ENCODE data around the gene ADAMTS7.

ADAMTS7 gene

GRCh38 chr15:78715434-78715833, 95.8 kb downstream of the ADAMTS7 start:
- no peak for ATAC-seq
- no peak for TF ChIP-seq RARB (CRISPR knock-in tag; IDR thresholded peaks at IDR 0.05)
- no peak for TF ChIP-seq CSDC2 (CRISPR knock-in tag; IDR thresholded peaks at IDR 0.05)
- TF ChIP-seq ZNF8 (CRISPR knock-in tag; IDR thresholded peaks at IDR 0.05) = no peak

GRCh38 chr15:78714890-78715289, 96.4 kb downstream of the ADAMTS7 start:
- TF ChIP-seq ESRRG (CRISPR knock-in tag; IDR thresholded peaks at IDR 0.05) (no peak), RARB (CRISPR knock-in tag; IDR thresholded peaks at IDR 0.05) (no peak), ISL1 (CRISPR knock-in tag; IDR thresholded peaks at IDR 0.05) (no peak), TOX (CRISPR knock-in tag; IDR thresholded peaks at IDR 0.05; ENCODE audit: borderline replicate concordance) (no peak), CREB5 (CRISPR knock-in tag; IDR thresholded peaks at IDR 0.05; ENCODE audit: low read depth) (no peak), PATZ1 (CRISPR knock-in tag; IDR thresholded peaks at IDR 0.05; ENCODE audit: borderline replicate concordance) (no peak), GLIS3 (CRISPR knock-in tag; IDR thresholded peaks at IDR 0.05) (no peak), ZNF8 (CRISPR knock-in tag; IDR thresholded peaks at IDR 0.05) (no peak), PPARA (CRISPR knock-in tag; IDR thresholded peaks at IDR 0.05; ENCODE audit: borderline replicate concordance) (no peak), ZC3H10 (CRISPR knock-in tag; IDR thresholded peaks at IDR 0.05) (no peak)
- ATAC-seq = no peak

GRCh38 chr15:78712797-78713515, 98.3 kb downstream of the ADAMTS7 start:
- TF ChIP-seq BACH2 (CRISPR knock-in tag; IDR thresholded peaks at IDR 0.05; ENCODE audit: borderline replicate concordance) (no peak), ESRRG (CRISPR knock-in tag; IDR thresholded peaks at IDR 0.05) (no peak), CSDC2 (CRISPR knock-in tag; IDR thresholded peaks at IDR 0.05) (no peak), ZC3H10 (CRISPR knock-in tag; IDR thresholded peaks at IDR 0.05) (no peak), ZNF8 (CRISPR knock-in tag; IDR thresholded peaks at IDR 0.05) (no peak)
- no peak for ATAC-seq

GRCh38 chr15:78711638-78712037, 99.6 kb downstream of the ADAMTS7 start:
- ATAC-seq = no peak
- TF ChIP-seq BACH2 (CRISPR knock-in tag; IDR thresholded peaks at IDR 0.05; ENCODE audit: borderline replicate concordance) (no peak), GLIS3 (CRISPR knock-in tag; IDR thresholded peaks at IDR 0.05) (no peak), ZNF565 (CRISPR knock-in tag; conservative IDR thresholded peaks at IDR 0.05; ENCODE audit: low read depth) (no peak), ESRRG (CRISPR knock-in tag; IDR thresholded peaks at IDR 0.05) (no peak), ZC3H10 (CRISPR knock-in tag; IDR thresholded peaks at IDR 0.05) (no peak), CSDC2 (CRISPR knock-in tag; IDR thresholded peaks at IDR 0.05) (no peak), CREB5 (CRISPR knock-in tag; IDR thresholded peaks at IDR 0.05; ENCODE audit: low read depth) (no peak), RARB (CRISPR knock-in tag; IDR thresholded peaks at IDR 0.05) (no peak), PATZ1 (CRISPR knock-in tag; IDR thresholded peaks at IDR 0.05; ENCODE audit: borderline replicate concordance) (no peak), ZNF70 (CRISPR knock-in tag; IDR thresholded peaks at IDR 0.05) (no peak), ZNF8 (CRISPR knock-in tag; IDR thresholded peaks at IDR 0.05) (no peak), CSRNP3 (CRISPR knock-in tag; IDR thresholded peaks at IDR 0.05) (no peak), TCF4 (CRISPR knock-in tag; IDR thresholded peaks at IDR 0.05; ENCODE audit: borderline replicate concordance) (no peak), ZFP3 (CRISPR knock-in tag; IDR thresholded peaks at IDR 0.05) (no peak), SNAI2 (CRISPR knock-in tag; IDR thresholded peaks at IDR 0.05) (no peak), ISL1 (CRISPR knock-in tag; IDR thresholded peaks at IDR 0.05) (no peak), TOX (CRISPR knock-in tag; IDR thresholded peaks at IDR 0.05; ENCODE audit: borderline replicate concordance) (no peak)

All from SK-N-SH treated with all-trans-retinoic acid at 6 μM for 48 hours (cell line).